Loucy (cell line): ENCODE data around the gene PCDHGA11.

Experiments used
- EZH2phosphoT487 ChIP-seq: fragments of 200-600 bp; IDR thresholded peaks from 2 replicates; pipeline ENCODE4 v1.6.1; 2018; ENCODE audit warnings: antibody characterized with exemption, mild to moderate bottlenecking, moderate library complexity, borderline replicate concordance
- TF ChIP-seq, protein P1 (sequence below): fragments of 200-600 bp; sonication (generic); conservative IDR thresholded peaks from 2 replicates; pipeline ENCODE4 v1.5.1; 2014; ENCODE audit warnings: mild to moderate bottlenecking, antibody characterized with exemption, low read length

- TF ChIP-seq, protein P1, sequence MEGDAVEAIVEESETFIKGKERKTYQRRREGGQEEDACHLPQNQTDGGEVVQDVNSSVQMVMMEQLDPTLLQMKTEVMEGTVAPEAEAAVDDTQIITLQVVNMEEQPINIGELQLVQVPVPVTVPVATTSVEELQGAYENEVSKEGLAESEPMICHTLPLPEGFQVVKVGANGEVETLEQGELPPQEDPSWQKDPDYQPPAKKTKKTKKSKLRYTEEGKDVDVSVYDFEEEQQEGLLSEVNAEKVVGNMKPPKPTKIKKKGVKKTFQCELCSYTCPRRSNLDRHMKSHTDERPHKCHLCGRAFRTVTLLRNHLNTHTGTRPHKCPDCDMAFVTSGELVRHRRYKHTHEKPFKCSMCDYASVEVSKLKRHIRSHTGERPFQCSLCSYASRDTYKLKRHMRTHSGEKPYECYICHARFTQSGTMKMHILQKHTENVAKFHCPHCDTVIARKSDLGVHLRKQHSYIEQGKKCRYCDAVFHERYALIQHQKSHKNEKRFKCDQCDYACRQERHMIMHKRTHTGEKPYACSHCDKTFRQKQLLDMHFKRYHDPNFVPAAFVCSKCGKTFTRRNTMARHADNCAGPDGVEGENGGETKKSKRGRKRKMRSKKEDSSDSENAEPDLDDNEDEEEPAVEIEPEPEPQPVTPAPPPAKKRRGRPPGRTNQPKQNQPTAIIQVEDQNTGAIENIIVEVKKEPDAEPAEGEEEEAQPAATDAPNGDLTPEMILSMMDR = no peak
- TF ChIP-seq EZH2phosphoT487 = no peak
Observed at GRCh38 chr5:141431286-141431685, 10.4 kb downstream of the PCDHGA11 start.
